Central memory CD8-positive, alpha-beta T cell (primary cell): ENCODE data around the gene DGCR2.

Experiments
- ATAC-seq: fragments of 150-1000 bp; cut with Tn5 transposase; replicated peaks from 2 replicates; pipeline ENCODE4 v1.10.0; 2022; ENCODE audit warnings: mild to moderate bottlenecking, moderate FRiP score, moderate number of reproducible peaks; ENCODE audit not compliant: poor library complexity, severe bottlenecking; ENCODE audit errors: extremely low read depth
- DNase-seq, 2 donors: peaks; one replicate each; pipeline ENCODE4 v3.0.0; 2021; ENCODE audit warnings: low spot score in 2 of 2
- H3K27ac Mint-ChIP-seq: one replicate; pipeline ENCODE4 v1.8.0; 2022; ENCODE audit warnings: low read depth, mild to moderate bottlenecking, moderate library complexity, mixed read lengths
- H3K27me3 Mint-ChIP-seq: one replicate; pipeline ENCODE4 v1.8.0; 2022; ENCODE audit warnings: mixed read lengths
- H3K36me3 Mint-ChIP-seq: one replicate; pipeline ENCODE4 v1.8.0; 2022; ENCODE audit warnings: mild to moderate bottlenecking, moderate library complexity, mixed read lengths; ENCODE audit not compliant: insufficient read depth
- H3K4me1 Mint-ChIP-seq: one replicate; pipeline ENCODE4 v1.8.0; 2022; ENCODE audit warnings: mixed read lengths
- H3K4me3 Mint-ChIP-seq: one replicate; pipeline ENCODE4 v1.8.0; 2022; ENCODE audit warnings: mild to moderate bottlenecking, moderate library complexity, mixed read lengths
- H3K9me3 Mint-ChIP-seq: one replicate; pipeline ENCODE4 v1.8.0; 2022; ENCODE audit warnings: mixed read lengths

DGCR2 gene

DNA sequence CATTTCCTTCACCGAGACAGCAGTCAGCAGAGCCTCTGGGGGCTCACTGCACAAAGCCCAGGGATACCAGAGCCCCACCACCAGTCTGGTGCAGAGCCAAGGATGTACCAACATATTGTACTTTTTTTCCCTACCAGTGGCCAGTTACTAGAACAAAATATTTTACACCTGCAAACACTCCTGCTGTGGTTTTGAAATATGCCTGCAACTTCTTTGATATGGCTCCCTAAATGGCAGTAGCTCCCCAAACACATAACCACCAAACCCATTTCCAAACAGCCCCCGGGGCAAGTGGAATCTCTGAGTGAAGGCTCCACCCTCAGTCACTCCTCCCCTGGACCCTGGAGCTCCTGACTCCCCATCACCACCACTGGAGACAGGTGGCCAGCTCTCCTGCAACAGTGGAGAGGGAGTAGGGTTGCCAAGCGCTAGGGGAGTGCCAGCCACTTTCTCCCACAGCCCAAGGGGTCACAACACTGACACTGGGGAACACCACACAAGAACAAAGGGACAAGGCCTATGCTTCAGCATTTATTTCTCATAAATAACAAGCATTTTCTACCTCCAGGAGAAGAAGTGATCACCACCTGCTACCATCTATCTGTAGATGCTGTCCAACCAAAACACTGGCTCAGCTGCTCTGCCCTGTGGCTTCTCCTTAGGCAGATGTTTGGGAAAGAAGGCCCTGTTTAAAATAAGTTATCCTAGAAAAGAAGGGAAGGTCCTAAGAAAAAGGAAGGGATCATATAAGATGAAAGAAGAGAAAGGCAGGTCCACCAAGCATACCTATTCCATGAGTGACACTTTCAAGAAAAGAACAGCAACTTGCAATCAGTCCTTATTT, 15.1 kb downstream of the DGCR2 start:
- Mint-ChIP-seq H3K36me3 (peaks cover 13% of the 10 kb centered on the region), H3K4me1 (peaks cover 63% of the 10 kb centered on the region), H3K27me3 (no peaks in the 10 kb centered on the region), H3K27ac (peak overlapping the region; percentile 82), H3K4me3 (no peak overlapping the region), H3K9me3 (no peaks in the 10 kb centered on the region)
- DNase-seq (no peak), ATAC-seq (no peak)

DNA sequence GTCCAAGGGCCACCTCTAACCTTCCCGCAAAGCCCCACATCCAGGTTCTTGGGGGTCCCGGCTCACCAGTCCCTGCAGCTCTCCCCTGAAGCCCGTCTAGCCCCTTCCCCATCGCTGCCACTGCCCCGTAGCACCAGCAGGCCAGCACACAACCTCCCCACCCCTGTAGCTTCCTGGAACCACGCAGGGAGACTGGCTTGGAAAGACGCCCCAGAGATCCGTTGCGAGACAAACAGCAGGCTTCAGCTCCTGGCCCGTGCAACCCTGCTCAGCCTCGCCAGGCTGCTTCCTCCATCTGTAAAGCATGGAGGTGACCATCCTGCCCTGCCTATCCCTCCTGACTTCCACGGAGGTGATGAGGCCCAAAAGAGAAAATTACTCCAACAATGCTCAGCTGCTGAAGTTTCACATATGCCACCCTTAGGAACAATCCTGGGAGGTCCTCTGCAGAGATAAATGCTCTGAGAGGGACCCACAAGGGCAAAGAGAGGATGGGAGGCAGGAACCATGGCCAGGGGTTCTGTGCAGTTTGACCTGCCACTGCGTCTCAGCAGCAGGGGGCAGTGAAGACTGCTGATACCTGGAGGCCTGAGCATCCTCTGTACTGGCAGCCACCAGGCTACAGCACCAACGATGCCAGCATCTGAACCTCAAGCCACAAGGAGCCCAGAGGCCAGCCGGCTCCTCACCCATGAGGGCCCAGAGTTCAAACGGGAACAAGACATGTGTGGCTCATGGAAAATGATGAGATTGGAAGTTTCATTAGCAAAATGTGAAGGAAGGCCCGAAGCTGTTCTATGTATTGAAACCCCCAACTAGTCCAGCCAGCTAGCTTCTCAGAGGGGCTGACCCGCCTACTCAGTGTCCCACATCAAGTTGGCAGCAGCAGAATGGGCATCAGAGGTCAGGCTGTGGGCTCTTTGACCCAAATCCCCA, 16.1 kb downstream of the DGCR2 start:
- no peak overlapping the region for H3K4me3 Mint-ChIP-seq
- DNase-seq = peak in 1 of 2 donors; percentile 36
- no peaks in the 10 kb centered on the region for H3K27me3 Mint-ChIP-seq
- H3K27ac Mint-ChIP-seq = peak overlapping the region; percentile 82
- no peaks in the 10 kb centered on the region for H3K9me3 Mint-ChIP-seq
- peaks cover 62% of the 10 kb centered on the region for H3K4me1 Mint-ChIP-seq
- peaks cover 11% of the 10 kb centered on the region for H3K36me3 Mint-ChIP-seq
- ATAC-seq = no peak

DNA sequence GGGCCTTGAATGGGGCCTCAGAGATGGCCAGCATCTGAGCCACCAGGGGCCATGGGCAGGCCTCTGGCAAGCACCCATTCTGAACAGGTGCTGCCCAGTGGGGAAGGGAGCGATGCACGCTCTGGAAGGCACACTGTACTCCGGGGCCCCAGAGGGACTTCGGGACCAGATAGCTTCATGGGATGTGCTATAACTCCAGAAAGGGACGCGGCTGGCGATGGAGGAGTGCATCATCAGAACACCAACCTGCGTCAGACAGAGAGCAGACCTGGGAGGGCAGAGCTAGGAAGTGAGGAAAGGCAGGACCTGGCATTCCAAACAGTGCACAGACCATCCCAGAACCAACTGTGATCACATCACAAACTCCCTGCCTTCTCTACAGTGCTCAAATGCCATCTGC, 16.8 kb downstream of the DGCR2 start:
- ATAC-seq (no peak), DNase-seq (no peak)
- no peaks in the 10 kb centered on the region for H3K27me3 Mint-ChIP-seq
- no peak overlapping the region for H3K4me3 Mint-ChIP-seq
- no peaks in the 10 kb centered on the region for H3K9me3 Mint-ChIP-seq
- H3K36me3 Mint-ChIP-seq = peaks cover 11% of the 10 kb centered on the region
- peaks cover 57% of the 10 kb centered on the region for H3K4me1 Mint-ChIP-seq
- H3K27ac Mint-ChIP-seq = peak overlapping the region; percentile 82

DNA sequence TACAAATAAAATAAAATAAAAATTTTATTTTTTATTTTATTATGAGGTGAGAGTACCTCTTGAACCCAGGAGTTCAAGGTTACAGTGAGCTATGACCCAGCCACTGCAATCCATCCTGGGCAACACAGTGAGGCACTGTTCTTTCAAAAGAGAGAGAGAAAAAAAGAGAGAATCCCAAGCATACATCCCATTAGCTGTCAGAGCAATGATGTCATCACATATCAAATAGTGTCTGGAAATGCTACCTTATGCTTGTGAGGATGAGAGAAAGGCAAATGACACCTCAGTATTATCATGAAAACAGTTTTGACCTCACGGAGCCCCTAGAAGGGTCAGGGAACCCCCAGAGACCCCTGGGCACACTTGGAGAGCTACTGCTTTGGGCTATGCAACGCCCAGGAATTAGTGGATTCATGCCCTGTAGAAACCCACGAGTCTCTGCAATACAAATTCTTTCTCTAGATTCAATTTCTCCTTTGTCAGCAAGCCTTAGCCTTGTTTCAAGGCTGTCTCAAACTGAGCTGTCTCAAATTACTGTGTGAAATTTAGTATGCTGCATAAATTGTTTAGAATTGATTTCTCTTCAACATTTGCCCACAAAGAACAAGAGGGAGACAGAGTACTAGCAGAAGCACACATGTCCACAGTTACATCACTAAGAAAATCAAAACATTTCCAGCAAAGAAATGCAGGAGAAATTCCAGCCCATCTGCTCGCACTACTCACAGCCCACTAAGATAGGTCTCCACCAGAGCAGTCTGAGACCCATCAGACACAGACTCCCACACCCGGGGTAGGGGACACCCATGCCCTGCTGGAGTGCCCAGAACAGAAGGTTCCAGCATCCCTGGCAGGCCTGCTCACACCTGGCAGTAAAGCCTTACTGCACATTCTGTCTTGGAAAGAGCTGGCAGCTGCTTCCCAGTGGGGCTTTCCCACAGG, 18.1 kb downstream of the DGCR2 start:
- H3K9me3 Mint-ChIP-seq = no peaks in the 10 kb centered on the region
- H3K27ac Mint-ChIP-seq = no peak overlapping the region
- H3K36me3 Mint-ChIP-seq = peaks cover 7% of the 10 kb centered on the region
- no peak for ATAC-seq
- H3K4me1 Mint-ChIP-seq = peaks cover 48% of the 10 kb centered on the region
- H3K27me3 Mint-ChIP-seq = no peaks in the 10 kb centered on the region
- no peak overlapping the region for H3K4me3 Mint-ChIP-seq
- no peak for DNase-seq

DNA sequence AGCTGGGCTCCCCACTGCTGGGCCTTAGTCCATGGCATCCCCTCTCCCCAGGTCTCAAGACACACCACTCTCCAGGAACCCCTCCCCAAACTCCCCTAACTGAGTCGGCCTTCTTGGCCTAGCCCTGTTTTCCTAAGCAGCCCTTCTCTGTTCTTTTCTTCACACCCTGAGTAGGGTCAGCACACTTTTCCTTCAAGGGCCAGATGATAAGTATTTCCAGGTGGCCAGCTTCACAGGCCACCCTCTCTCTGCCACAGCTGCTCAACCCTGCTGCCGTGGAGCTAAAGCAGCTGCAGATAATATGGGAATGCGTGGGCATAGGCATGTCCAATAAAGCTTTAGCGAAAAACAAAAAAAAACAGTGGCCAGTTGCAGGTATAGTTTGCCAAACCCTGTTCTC, 24.1 kb downstream of the DGCR2 start:
- H3K9me3 Mint-ChIP-seq = no peaks in the 10 kb centered on the region
- no peak overlapping the region for H3K4me3 Mint-ChIP-seq
- DNase-seq (no peak), ATAC-seq (no peak)
- peaks cover 34% of the 10 kb centered on the region for H3K4me1 Mint-ChIP-seq
- H3K36me3 Mint-ChIP-seq = peaks cover 4% of the 10 kb centered on the region
- H3K27me3 Mint-ChIP-seq = no peaks in the 10 kb centered on the region
- peak overlapping the region; percentile 9 for H3K27ac Mint-ChIP-seq

DNA sequence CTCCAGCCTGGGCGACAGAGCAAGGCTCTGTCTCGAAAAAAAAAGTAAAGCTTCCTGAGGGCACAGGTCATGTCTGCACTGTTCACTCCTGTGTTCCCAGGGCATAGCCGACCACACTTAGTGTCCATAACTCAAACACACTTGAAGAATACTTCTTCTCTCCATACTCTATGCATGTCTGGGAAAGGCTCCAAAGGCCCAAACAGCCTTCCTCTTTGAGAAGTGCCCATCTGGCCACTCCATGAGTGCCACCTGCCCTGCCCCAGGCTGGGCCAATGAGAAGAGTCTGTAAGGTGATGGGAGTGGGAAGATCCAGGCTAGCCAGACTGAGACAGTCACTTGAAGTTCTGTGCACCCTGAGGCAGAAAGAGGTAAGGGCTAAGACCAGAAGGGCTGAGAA, 24.7 kb downstream of the DGCR2 start:
- Mint-ChIP-seq H3K4me1 (peaks cover 34% of the 10 kb centered on the region), H3K4me3 (no peak overlapping the region), H3K9me3 (no peaks in the 10 kb centered on the region), H3K27me3 (no peaks in the 10 kb centered on the region), H3K27ac (peak overlapping the region; percentile 9), H3K36me3 (peaks cover 8% of the 10 kb centered on the region)
- DNase-seq = no peak
- no peak for ATAC-seq

DNA sequence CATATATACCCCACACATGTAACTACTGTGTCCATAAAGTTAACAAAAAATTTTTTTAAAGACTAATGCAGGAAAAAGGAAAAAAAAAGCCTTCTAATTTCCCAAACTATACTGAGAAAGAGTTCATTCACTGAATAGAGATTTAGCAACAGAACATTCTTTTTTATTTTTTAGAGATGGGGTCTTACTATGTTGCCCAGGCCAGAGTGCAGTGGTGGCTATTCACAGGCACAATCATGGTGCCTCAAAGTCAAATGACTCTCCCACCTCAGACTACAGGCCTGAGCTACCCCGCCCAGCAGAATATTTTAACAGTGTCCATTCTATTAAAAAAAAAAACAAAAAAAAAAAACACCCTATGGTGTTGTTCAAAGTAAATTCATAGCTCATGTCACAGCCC, 25.7 kb downstream of the DGCR2 start:
- H3K9me3 Mint-ChIP-seq = no peaks in the 10 kb centered on the region
- ATAC-seq = no peak
- peak overlapping the region; percentile 9 for H3K27ac Mint-ChIP-seq

DNA sequence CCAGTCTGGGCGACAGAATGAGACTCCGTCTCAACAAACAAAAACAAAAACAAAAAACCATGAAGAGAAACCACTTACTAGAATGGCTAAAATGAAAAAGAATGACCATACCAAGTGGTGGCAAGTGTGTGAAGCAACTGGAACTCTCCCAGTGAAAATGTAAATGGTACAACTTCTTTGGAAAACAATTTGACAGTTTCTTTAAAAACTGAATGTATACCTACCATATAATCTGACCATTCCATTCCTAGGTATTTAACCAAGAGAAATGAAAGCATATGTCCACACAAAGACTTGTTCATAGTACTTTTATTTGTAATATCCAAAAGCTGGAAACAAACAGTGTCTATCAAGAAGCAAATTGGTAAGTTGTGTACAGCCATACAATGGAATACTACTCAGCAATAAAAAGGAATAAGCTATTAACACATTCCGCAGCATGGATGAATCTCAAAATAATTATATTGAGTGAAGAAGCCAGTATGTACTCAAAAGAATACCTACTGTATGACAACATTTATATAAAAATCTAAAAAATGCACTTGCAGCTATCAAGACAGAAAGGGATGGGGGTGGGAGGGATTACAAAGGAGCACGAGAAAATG, 27.7 kb downstream of the DGCR2 start:
- no peak for DNase-seq
- Mint-ChIP-seq H3K27me3 (no peaks in the 10 kb centered on the region), H3K36me3 (peaks cover 18% of the 10 kb centered on the region), H3K4me1 (peaks cover 28% of the 10 kb centered on the region), H3K4me3 (no peak overlapping the region), H3K27ac (no peak overlapping the region), H3K9me3 (no peaks in the 10 kb centered on the region)
- no peak for ATAC-seq

More for the DNA sequence above, 25.7 kb downstream of the DGCR2 start:
- Mint-ChIP-seq H3K36me3 (peaks cover 13% of the 10 kb centered on the region), H3K4me3 (no peak overlapping the region), H3K27me3 (no peaks in the 10 kb centered on the region), H3K4me1 (peaks cover 29% of the 10 kb centered on the region)
- no peak for DNase-seq

DNA sequence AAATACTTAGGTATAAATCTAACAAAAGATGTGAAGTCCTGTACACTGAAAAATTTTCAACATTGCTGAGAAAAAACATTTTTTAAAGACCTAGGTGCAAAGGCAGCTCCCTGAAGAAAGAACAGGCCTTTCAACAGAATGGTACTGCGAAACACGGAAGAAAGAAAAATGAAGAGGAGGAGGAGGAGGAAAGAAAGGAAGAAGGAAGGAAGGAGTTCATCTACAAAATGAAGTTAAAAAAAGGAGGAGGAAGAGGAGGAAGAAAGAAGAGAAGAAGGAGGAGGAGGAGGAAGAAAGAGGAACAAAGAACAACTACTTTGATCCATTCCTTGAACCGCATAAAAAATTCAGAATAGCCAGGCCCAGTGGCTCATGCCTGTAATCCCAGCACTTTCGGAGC, 29.5 kb downstream of the DGCR2 start:
- Mint-ChIP-seq H3K4me3 (no peak overlapping the region), H3K27me3 (no peaks in the 10 kb centered on the region), H3K9me3 (no peaks in the 10 kb centered on the region), H3K36me3 (peaks cover 19% of the 10 kb centered on the region), H3K4me1 (peaks cover 33% of the 10 kb centered on the region), H3K27ac (peak overlapping the region; percentile 18)
- no peak for DNase-seq
- ATAC-seq = no peak

DNA sequence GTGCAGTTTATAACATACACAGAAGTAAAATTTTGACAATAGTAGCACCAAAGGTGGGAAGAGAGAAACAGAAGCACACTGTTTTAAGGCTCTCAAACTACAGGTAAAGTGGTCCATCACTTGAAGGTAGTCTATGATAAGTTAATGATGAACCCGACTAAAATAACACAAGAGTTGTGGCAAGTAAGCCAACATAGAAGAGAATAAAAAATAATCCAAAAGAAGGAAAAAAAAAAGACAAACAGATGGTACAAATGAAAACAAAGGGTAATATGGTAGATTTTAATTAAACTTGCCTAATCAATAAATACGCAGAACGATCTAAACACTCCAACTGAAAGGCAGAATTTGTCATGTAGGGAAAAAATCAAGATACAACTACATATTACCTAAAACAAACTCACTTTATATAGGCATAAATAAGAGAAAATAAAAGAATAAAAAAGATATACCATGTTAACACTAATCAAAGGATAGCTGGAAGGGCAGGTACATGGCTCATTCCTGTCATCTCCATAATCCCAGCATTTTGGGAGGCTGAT, 31.6 kb downstream of the DGCR2 start:
- no peak for DNase-seq
- Mint-ChIP-seq H3K27me3 (no peaks in the 10 kb centered on the region), H3K9me3 (no peaks in the 10 kb centered on the region), H3K27ac (peak overlapping the region; percentile 56), H3K4me1 (peaks cover 24% of the 10 kb centered on the region), H3K36me3 (peaks cover 22% of the 10 kb centered on the region), H3K4me3 (no peak overlapping the region)
- no peak for ATAC-seq

DNA sequence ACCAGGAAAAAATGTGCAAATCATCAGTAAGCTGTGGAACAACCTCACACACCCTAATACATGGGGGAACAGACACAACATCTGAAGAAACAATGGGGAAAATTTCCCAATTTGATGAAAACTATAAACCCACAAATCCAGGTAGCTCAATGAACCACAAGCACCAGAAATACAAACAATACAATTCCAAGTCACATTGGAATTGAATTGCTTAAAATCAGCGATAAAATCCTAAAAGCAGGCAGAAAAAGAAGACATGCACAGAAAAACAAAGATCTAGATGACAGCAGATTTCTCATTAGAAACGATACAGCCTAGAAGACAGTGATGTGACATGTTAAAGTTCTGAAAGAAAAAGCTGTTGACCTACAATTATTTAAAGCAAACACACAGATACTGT, 32.0 kb downstream of the DGCR2 start:
- H3K9me3 Mint-ChIP-seq = no peaks in the 10 kb centered on the region
- ATAC-seq = no peak
- peaks cover 29% of the 10 kb centered on the region for H3K4me1 Mint-ChIP-seq
- H3K36me3 Mint-ChIP-seq = peaks cover 24% of the 10 kb centered on the region
- DNase-seq = no peak
- H3K27me3 Mint-ChIP-seq = no peaks in the 10 kb centered on the region
- peak overlapping the region; percentile 56 for H3K27ac Mint-ChIP-seq
- H3K4me3 Mint-ChIP-seq = no peak overlapping the region
